A673 (cell line): ENCODE results near the gene CHD1L.

Source experiments
- CTCF ChIP-seq: fragments of 300-800, 200-600 bp; sonication (generic); conservative IDR thresholded peaks from 2 replicates; pipeline ENCODE4 v1.5.1; 2017; ENCODE audit warnings: low read depth, mild to moderate bottlenecking, antibody characterized with exemption, low read length, moderate library complexity, mixed read lengths
- EZH2 ChIP-seq: fragments of 200-600 bp; sonication (generic); IDR thresholded peaks from 2 replicates; pipeline ENCODE4 v1.6.1; 2017; ENCODE audit warnings: borderline replicate concordance, low read depth, mild to moderate bottlenecking, mixed read lengths, antibody characterized with exemption, low read length; ENCODE audit not compliant: poor library complexity, severe bottlenecking

DNA sequence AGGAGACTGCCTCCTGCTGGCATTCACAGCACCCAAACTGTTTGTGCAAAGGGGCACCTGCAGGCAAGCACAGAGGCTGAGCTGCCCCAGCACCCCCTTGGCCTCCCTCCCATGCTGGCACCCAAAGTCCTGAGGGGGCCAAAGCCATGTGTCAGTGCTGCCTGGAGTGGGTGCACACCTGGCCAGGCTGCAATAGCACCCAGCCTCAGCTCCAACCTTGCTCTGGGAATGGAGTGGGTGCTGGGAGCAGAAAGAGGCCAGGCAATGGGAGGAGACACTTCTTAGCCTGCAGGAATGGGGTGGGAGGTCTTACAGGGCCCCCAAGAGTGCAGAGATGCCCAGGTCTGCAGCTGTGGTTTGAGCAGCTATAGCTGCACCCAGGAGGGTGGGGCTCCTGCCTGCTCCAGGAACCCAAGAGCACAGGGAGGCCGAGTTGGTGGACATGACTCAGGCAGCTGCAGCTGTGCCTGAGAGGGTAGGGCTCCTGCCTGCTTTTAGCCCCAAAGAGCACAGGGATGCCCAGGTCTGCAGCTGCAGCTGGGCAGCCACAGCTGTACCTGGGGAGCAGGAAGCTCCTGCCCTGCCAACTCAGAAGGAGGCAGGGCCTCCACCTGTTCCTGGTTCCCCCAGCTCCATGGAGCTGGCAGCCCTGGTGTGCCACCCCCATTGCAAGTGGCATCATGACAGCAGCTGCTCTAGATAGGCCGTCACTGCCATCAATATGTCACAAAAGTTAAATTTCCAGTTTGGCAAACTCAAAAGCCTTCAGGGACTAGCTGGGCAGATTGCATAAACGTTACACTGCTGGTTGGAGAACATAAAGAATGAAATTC, 5.3 kb upstream of the CHD1L start:
- TF ChIP-seq CTCF (no peak), EZH2 (no peak)
